Activated CD4-positive, CD25-positive, alpha-beta regulatory T cell treated with anti-CD3 and anti-CD28 coated beads, Interleukin-2, amount 50 U/mL, for 72 hours (primary cell): Measurements from ENCODE around the gene EML6.
"Not testable (repeated sequence)": the region's sequence is repeated elsewhere in the genome, so short reads cannot be mapped to it uniquely, and the experiment has no call there.

Source experiments
- DNase-seq: peaks from one replicate; pipeline ENCODE4 v3.0.0; 2021

Gene EML6

GRCh38 chr2:54806975-54807374 is 83.5 kb downstream of the EML6 start:
- no peak for DNase-seq

- DNase-seq = no peak
These were observed 85.2 kb downstream of the EML6 start for GRCh38 chr2:54808661-54809060.

DNA sequence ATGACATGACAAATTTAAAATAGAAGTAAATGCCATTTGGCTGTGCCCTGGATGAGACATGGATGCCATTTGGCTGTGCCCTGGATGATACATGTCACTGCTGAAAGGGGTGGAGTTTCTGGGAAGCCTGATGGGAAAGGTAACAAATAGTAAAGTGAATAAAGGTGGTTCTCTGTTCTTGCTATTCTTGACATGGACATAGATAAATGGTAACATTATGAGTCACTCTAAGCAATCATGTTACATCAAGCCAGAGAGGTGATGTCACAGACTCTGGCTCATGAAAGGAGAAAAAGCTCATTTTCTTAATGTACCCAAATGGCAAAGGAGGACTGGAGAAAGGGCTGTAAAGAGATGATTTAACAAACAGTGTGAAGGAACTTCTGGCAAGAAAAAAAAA is 86.4 kb downstream of the EML6 start:
- DNase-seq = no peak

GRCh38 chr2:54810246-54810645 is 86.8 kb downstream of the EML6 start:
- no peak for DNase-seq

- DNase-seq = no peak
These were observed 90.1 kb downstream of the EML6 start for GRCh38 chr2:54813584-54813983.

DNA sequence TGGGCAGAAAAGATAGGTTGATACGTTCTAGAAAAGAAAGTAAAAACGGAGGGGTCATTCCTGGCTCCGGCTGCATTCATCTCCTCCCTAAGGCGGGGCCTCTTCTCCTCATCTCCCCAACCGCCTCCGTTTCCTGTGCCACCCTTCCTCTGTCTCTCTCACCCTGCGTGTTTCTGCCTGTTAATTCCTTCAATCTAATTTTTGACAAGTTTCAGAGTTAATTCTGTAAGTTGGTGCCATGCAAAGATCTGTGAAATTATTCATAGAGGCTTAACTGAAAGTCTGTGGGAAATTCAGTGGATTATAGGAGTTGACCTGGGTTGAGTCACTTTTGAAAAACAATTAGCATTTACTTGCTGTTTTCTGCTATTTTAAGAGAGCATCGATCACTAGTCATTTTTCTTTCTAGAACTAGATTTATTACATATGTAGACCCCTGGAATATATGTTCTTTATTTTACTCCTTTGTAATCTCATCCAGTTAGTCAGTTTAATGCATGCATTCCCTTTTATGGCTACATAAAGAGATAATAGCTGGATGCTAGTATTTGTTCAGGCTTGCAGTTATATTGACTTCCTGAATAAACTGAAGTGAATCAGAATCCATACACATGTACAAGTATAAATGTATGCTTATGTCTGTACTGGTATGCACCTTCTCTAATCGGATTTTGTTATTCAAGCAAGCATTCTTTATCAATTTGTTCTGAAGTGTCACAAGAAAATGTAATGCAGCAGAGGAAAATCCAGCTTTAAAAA is 91.1 kb downstream of the EML6 start:
- DNase-seq = no peak

DNA sequence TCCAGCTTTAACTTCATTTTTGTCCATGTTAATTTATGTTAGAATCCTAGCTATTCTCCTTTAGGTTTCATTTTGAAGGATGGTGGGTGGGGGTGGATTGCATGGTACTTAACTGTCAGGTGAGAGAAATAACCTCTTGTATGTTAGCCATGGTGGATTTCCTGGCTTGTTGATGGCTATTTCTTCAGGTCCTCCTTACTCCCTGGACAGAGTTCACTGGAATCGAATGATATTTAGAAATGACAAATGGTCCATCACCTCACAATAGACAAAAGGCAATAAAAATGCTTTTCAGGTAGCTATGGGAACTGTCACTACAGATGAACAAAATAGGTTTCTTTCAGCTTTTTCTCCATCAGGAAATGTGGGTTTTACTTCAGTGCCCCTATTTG is 91.7 kb downstream of the EML6 start:
- DNase-seq = no peak

DNA sequence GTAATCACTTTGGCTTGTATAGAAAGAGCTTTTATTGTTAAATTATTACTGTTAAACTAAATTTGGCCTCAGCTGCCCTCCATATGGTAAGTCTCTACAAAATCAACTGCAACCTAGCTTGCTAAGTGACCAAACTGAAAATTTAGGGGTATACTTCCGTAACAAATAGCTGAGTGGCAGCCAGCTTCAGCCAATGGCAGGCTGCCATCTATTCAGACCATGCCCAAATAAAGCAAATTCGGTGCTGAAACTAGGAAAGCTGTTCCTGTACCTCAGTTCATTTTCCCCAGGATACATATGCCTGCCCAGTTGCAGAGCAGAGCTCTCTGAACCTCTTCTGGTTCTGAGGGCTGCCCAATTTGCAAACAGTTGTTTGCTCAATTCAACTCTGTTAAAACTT is 94.8 kb downstream of the EML6 start:
- DNase-seq = no peak

- DNase-seq = no peak
These were observed 97.1 kb downstream of the EML6 start for GRCh38 chr2:54820558-54820957.

GRCh38 chr2:54824567-54824966 is 101.1 kb downstream of the EML6 start:
- DNase-seq = no peak

- DNase-seq = no peak
These were observed 107.1 kb downstream of the EML6 start for GRCh38 chr2:54830546-54830945.

- no peak for DNase-seq
These were observed 108.0 kb downstream of the EML6 start for GRCh38 chr2:54831480-54831879.

DNA sequence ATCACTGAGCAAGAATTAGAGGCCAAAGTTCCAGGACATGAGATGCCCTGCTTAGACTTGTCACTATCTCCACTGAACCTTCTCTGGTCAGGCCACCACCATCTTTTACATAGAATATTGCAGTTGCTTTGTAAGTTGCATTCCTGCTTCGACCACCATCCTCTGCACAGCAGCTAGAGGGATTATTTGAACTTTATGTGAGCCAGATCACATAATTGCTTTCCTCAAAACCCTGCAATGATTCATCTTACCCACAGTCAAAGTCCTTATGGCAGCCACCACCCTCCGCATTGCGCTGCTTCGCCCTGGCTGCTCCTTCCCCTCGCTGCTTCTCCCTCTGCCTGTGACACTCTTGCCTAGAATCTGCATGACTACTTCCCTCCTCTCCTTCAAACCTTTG is 111.3 kb downstream of the EML6 start:
- no peak for DNase-seq

DNA sequence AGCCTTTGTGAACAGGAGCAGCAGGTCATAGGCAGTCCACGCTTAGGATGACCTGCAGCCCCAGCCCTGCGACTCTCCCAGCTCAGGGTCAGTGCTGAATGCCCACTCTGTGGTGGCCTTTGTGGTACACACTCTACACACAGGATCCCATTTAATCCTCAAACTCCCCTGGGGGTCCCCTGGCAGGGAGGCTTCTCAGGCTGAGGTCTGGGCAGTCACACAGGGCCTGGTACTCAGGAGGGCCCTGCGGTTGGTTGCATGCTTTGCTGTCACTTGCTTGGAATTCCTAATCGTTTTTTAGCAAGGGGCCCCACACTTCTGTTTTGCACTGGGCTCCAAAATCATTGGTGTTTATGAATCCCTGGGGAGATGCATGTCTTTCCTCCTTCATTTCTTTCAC is 113.0 kb downstream of the EML6 start:
- DNase-seq = no peak

- peak; percentile 71 for DNase-seq
These were observed 115.1 kb downstream of the EML6 start for GRCh38 chr2:54838585-54839035.

GRCh38 chr2:54839461-54840255 is 116.2 kb downstream of the EML6 start:
- DNase-seq = no peak

DNA sequence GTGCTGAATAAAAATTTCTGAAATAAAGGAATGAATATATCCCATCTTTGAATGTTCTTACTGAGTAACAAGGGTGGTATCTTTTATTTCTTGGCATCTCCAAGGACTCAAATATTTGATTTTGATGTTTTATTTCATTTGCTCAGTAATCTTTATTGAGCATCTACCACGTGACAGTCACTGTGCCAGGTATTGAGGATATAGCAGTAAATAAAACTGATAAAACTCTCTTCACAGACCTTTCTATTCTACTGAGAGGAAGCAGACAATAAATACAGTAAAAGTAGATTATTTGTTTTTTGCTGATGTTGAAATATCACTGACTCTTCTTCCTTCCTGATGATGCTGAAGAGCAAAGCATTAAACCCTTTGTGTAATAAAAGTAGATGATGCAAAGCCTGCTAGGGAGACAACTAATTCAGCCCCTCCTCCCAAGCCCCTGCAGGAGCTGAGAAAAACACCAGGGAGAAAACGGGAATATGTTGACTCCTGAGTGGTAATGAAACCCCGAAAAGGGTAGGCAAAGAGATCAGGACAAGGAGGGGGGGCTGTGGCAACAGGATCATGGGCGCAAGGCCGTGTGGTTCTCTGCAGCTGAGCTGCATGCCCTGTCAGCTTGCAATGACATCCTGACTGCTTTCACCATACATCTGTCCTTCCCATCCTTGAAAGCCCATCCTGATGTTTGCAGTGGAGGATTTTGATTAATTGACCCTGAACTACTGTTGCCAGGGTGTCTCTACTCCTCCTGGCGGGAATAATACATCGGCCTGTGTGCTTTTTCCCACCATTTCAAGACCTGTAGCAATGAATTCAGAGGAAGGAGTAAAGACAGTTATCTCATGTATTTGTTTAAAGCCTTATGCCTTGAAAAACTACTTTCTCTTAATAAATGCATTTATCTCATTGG is 117.4 kb downstream of the EML6 start:
- DNase-seq = no peak

- not testable (repeated sequence) for DNase-seq
These were observed 118.0 kb downstream of the EML6 start for GRCh38 chr2:54841500-54841899.

- DNase-seq = no peak
These were observed 121.6 kb downstream of the EML6 start for GRCh38 chr2:54845094-54845493.

GRCh38 chr2:54845514-54845913 is 122.1 kb downstream of the EML6 start:
- DNase-seq = no peak

GRCh38 chr2:54850171-54851122 is 127.0 kb downstream of the EML6 start:
- DNase-seq = no peak
